Gastroesophageal sphincter (tissue), 3 donors: Measurements from ENCODE around the gene ACOX1.

Source experiments
- CTCF ChIP-seq, 4 experiments: fragments of 200-600 bp in 2 of 4; fragments of 450-650 bp in 2 of 4; sonication (generic) in 1 of 4; IDR thresholded peaks; one replicate each; pipeline ENCODE4 v1.5.1; 2017 to 2019; ENCODE audit warnings: antibody characterized with exemption in 4 of 4, mild to moderate bottlenecking in 2 of 4, moderate library complexity in 2 of 4
- EP300 ChIP-seq: sonication (generic); formaldehyde crosslinking; IDR thresholded peaks from one replicate; pipeline ENCODE4 v1.6.1; 2017; ENCODE audit warnings: antibody characterized with exemption, mild to moderate bottlenecking

GRCh38 chr17:76014100-76014924 is 35.3 kb upstream of the ACOX1 start:
- peak in 3 of 4 experiments; percentile 85 to 96 (median 96) for TF ChIP-seq CTCF (IDR thresholded peaks at IDR 0.05)
- no peak for TF ChIP-seq EP300
